ENCODE measurements around the gene HOXD10.

HOXD10 gene

DNA sequence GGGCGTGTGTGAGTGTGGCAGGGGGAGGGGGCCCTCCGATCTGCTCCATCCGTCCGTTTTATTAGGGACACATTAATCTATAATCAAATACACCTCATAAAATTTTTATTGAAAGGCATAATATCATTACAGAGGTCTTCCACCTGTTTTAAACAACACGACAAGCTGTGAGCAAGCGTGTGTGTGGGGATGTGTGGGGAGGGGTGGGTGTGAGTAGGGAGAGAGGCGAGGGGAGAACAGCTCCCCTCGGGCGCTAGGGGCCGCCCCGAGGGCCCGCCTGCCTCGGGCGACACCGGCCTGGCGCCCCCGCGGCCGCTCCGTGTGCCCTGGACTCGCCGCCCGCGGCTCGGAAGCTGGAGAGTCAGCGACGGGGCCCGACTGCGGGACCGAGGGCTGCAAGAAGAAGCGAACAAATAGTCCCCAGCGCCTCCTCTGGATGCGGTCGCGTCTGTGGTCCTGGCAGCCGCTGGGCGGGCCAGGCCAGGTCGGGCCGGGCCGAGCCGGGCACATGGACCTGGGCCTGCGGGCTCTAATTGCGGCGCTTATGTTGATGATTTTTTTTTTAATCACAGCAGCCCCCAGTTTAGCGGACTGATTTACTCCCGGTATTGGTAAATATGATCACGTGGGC, 5.6 kb downstream of the HOXD10 start:
- peak overlapping the region; percentile 26 to 66 for H3K4me3 ChIP-seq (ENCODE audit: low read depth in 1 of 2, low read length in 2 of 2)
- no peaks in the 10 kb centered on the region for H3K36me3 ChIP-seq (ENCODE audit: control insufficient read depth in 1 of 2, insufficient read depth in 2 of 2, low read length in 2 of 2)
- H3K4me1 ChIP-seq (ENCODE audit: control insufficient read depth in 1 of 2, insufficient read depth in 2 of 2, low read length in 2 of 2) = peaks cover 0 to 25% of the 10 kb centered on the region in 2 donors
- peaks cover 0 to 2% of the 10 kb centered on the region in 2 donors for H3K9me3 ChIP-seq (ENCODE audit: control insufficient read depth in 1 of 2, low read length in 2 of 2)
- no peak overlapping the region for H3K27ac ChIP-seq (ENCODE audit: low read length)
- H3K27me3 ChIP-seq (ENCODE audit: low read depth, low read length) = peaks cover 87% of the 10 kb centered on the region

DNA sequence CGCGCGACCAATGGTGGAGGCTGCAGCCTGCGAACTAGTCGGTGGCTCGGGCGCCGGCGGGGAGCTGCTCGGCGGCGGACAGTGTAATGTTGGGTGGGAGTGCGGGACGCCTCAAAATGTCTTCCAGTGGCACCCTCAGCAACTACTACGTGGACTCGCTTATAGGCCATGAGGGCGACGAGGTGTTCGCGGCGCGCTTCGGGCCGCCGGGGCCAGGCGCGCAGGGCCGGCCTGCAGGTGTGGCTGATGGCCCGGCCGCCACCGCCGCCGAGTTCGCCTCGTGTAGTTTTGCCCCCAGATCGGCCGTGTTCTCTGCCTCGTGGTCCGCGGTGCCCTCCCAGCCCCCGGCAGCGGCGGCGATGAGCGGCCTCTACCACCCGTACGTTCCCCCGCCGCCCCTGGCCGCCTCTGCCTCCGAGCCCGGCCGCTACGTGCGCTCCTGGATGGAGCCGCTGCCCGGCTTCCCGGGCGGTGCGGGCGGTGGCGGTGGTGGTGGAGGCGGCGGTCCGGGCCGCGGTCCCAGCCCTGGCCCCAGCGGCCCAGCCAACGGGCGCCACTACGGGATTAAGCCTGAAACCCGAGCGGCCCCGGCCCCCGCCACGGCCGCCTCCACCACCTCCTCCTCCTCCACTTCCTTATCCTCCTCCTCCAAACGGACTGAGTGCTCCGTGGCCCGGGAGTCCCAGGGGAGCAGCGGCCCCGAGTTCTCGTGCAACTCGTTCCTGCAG, 6.3 kb downstream of the HOXD10 start, which contains the start of gene HOXD9:
HOXD9 (plus strand) TSS at position 37 of the 728 bp plus-strand sequence; CDS start at position 87, 50 bp downstream.
- H3K4me3 ChIP-seq (ENCODE audit: low read depth in 1 of 2, low read length in 2 of 2) = peak within 1 kb of the TSS; percentile 26 to 66
- H3K36me3 ChIP-seq (ENCODE audit: control insufficient read depth in 1 of 2, insufficient read depth in 2 of 2, low read length in 2 of 2) = no peaks in the 10 kb centered on the region
- no peak within 1 kb of the TSS for H3K27ac ChIP-seq (ENCODE audit: low read length)
- peaks cover 0 to 2% of the 10 kb centered on the region in 2 donors for H3K9me3 ChIP-seq (ENCODE audit: control insufficient read depth in 1 of 2, low read length in 2 of 2)
- H3K27me3 ChIP-seq (ENCODE audit: low read depth, low read length) = peaks cover 88% of the 10 kb centered on the region
- peaks cover 0 to 25% of the 10 kb centered on the region in 2 donors for H3K4me1 ChIP-seq (ENCODE audit: control insufficient read depth in 1 of 2, insufficient read depth in 2 of 2, low read length in 2 of 2)

DNA sequence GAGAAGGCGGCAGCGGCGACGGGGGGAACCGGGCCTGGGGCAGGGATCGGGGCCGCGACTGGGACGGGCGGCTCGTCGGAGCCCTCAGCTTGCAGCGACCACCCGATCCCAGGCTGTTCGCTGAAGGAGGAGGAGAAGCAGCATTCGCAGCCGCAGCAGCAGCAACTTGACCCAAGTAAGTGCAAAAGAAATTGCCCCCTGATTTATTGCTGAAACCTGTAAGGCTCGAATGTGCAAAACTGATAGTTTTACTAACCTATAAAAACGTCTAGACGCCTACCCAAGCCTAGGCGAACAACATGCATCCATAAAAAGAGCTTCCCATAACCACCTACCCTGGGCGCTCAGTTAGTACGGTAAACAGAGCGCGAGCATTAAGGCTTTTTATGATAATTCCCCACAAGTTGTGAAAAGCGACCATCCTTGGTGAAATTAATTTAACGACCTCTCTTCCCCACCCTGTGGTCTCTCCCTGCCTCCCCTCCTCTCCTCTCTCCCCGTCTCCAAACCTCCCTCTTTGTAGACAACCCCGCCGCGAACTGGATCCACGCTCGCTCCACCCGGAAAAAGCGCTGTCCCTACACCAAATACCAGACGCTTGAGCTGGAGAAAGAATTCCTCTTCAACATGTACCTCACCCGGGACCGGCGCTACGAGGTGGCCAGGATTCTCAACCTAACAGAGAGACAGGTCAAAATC, 7.0 kb downstream of the HOXD10 start:
- Histone ChIP-seq H3K9me3 (ENCODE audit: control insufficient read depth in 1 of 2, low read length in 2 of 2) (peaks cover 0 to 2% of the 10 kb centered on the region in 2 donors), H3K27ac (ENCODE audit: low read length) (no peak overlapping the region), H3K36me3 (ENCODE audit: control insufficient read depth in 1 of 2, insufficient read depth in 2 of 2, low read length in 2 of 2) (no peaks in the 10 kb centered on the region), H3K4me3 (ENCODE audit: low read depth in 1 of 2, low read length in 2 of 2) (peak overlapping the region; percentile 16 to 66), H3K4me1 (ENCODE audit: control insufficient read depth in 1 of 2, insufficient read depth in 2 of 2, low read length in 2 of 2) (peaks cover 0 to 25% of the 10 kb centered on the region in 2 donors), H3K27me3 (ENCODE audit: low read depth, low read length) (peaks cover 88% of the 10 kb centered on the region)

DNA sequence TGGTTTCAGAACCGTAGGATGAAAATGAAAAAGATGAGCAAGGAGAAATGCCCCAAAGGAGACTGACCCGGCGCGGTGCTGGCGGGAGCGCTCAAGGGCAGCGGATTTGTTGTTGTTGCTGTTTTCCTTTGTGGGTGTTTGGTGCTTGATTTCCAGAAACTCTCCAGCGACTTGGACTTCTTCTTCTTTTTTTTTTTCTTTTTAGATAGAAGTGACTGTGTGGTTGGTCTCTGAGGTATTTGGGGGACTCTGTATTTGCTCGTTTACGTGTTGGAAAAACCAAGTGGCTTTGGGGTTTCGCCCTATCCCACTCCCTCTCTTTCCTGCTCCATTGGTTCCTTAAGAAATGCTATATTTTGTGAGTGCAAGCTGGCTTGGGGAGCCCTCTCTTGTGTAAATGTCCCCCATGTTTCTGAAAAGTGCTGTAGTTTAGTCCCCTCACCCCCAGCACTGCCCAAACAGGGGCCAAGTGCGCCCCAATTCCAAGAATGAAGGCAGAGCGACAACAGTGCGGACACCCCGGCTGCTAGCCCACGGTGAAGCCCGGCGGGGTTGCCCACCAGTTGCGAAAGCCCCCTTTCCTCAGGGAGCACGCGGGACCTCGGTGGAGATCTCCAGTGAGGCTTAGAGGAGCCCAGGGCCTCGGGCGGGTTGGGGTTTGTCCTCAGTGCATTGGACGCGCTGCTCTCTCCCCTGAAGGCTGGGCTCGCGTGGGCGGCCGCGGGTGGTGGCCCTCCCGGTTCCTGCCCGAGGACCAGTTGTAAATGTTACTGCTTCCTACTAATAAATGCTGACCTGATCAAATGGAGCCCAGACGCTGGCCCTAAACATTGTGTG, 7.8 kb downstream of the HOXD10 start:
- Histone ChIP-seq H3K9me3 (ENCODE audit: control insufficient read depth in 1 of 2, low read length in 2 of 2) (no peaks in the 10 kb centered on the region), H3K27ac (ENCODE audit: low read length) (no peak overlapping the region), H3K4me1 (ENCODE audit: control insufficient read depth in 1 of 2, insufficient read depth in 2 of 2, low read length in 2 of 2) (peaks cover 0 to 33% of the 10 kb centered on the region in 2 donors), H3K36me3 (ENCODE audit: control insufficient read depth in 1 of 2, insufficient read depth in 2 of 2, low read length in 2 of 2) (no peaks in the 10 kb centered on the region), H3K4me3 (ENCODE audit: low read depth in 1 of 2, low read length in 2 of 2) (no peak overlapping the region), H3K27me3 (ENCODE audit: low read depth, low read length) (peaks cover 90% of the 10 kb centered on the region)

- Histone ChIP-seq H3K4me3 (ENCODE audit: low read depth in 1 of 2, low read length in 2 of 2) (no peak overlapping the region), H3K36me3 (ENCODE audit: control insufficient read depth in 1 of 2, insufficient read depth in 2 of 2, low read length in 2 of 2) (no peaks in the 10 kb centered on the region), H3K27me3 (ENCODE audit: low read depth, low read length) (peaks cover 83% of the 10 kb centered on the region), H3K9me3 (ENCODE audit: control insufficient read depth in 1 of 2, low read length in 2 of 2) (no peaks in the 10 kb centered on the region), H3K4me1 (ENCODE audit: control insufficient read depth in 1 of 2, insufficient read depth in 2 of 2, low read length in 2 of 2) (peaks cover 0 to 35% of the 10 kb centered on the region in 2 donors), H3K27ac (ENCODE audit: low read length) (no peak overlapping the region)
These were observed 8.6 kb downstream of the HOXD10 start for GRCh38 chr2:176124947-176125771.

DNA sequence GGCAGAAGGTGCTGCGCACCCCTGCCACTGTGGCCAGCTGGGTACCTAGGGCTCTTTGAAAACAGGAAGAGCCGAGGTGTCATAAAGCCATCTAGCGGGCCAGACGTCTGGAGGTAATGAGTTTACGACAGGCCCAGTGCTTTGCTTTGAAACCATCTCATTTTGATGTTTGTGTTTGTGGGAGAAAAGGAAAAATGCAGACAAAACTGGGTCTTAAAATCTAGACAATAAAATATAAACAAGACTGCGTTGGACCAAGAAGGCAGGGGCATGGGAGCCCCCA, 9.1 kb downstream of the HOXD10 start:
- no peak overlapping the region for H3K4me3 ChIP-seq (ENCODE audit: low read depth in 1 of 2, low read length in 2 of 2)
- H3K27ac ChIP-seq (ENCODE audit: low read length) = no peak overlapping the region
- H3K4me1 ChIP-seq (ENCODE audit: control insufficient read depth in 1 of 2, insufficient read depth in 2 of 2, low read length in 2 of 2) = peaks cover 0 to 41% of the 10 kb centered on the region in 2 donors
- peaks cover 80% of the 10 kb centered on the region for H3K27me3 ChIP-seq (ENCODE audit: low read depth, low read length)
- H3K9me3 ChIP-seq (ENCODE audit: control insufficient read depth in 1 of 2, low read length in 2 of 2) = no peaks in the 10 kb centered on the region
- H3K36me3 ChIP-seq (ENCODE audit: control insufficient read depth in 1 of 2, insufficient read depth in 2 of 2, low read length in 2 of 2) = no peaks in the 10 kb centered on the region

- H3K27me3 ChIP-seq (ENCODE audit: low read depth, low read length) = peaks cover 78% of the 10 kb centered on the region
- no peaks in the 10 kb centered on the region for H3K36me3 ChIP-seq (ENCODE audit: control insufficient read depth in 1 of 2, insufficient read depth in 2 of 2, low read length in 2 of 2)
- peaks cover 0 to 29% of the 10 kb centered on the region in 2 donors for H3K4me1 ChIP-seq (ENCODE audit: control insufficient read depth in 1 of 2, insufficient read depth in 2 of 2, low read length in 2 of 2)
- H3K9me3 ChIP-seq (ENCODE audit: control insufficient read depth in 1 of 2, low read length in 2 of 2) = no peaks in the 10 kb centered on the region
- no peak overlapping the region for H3K4me3 ChIP-seq (ENCODE audit: low read depth in 1 of 2, low read length in 2 of 2)
- no peak overlapping the region for H3K27ac ChIP-seq (ENCODE audit: low read length)
These were observed 10.6 kb downstream of the HOXD10 start for GRCh38 chr2:176126929-176127773.

GRCh38 chr2:176127774-176128072, 11.1 kb downstream of the HOXD10 start:
- H3K27ac ChIP-seq (ENCODE audit: low read length) = no peak overlapping the region
- no peak overlapping the region for H3K4me3 ChIP-seq (ENCODE audit: low read depth in 1 of 2, low read length in 2 of 2)
- H3K4me1 ChIP-seq (ENCODE audit: control insufficient read depth in 1 of 2, insufficient read depth in 2 of 2, low read length in 2 of 2) = peaks cover 0 to 24% of the 10 kb centered on the region in 2 donors

GRCh38 chr2:176128172-176128981, 11.8 kb downstream of the HOXD10 start:
- H3K27me3 ChIP-seq (ENCODE audit: low read depth, low read length) = peaks cover 84% of the 10 kb centered on the region
- peaks cover 0 to 17% of the 10 kb centered on the region in 2 donors for H3K4me1 ChIP-seq (ENCODE audit: control insufficient read depth in 1 of 2, insufficient read depth in 2 of 2, low read length in 2 of 2)
- no peaks in the 10 kb centered on the region for H3K9me3 ChIP-seq (ENCODE audit: control insufficient read depth in 1 of 2, low read length in 2 of 2)
- H3K36me3 ChIP-seq (ENCODE audit: control insufficient read depth in 1 of 2, insufficient read depth in 2 of 2, low read length in 2 of 2) = no peaks in the 10 kb centered on the region
- peak overlapping the region; percentile 5 to 63 for H3K4me3 ChIP-seq (ENCODE audit: low read depth in 1 of 2, low read length in 2 of 2)
- no peak overlapping the region for H3K27ac ChIP-seq (ENCODE audit: low read length)

More at GRCh38 chr2:176127774-176128072, 11.1 kb downstream of the HOXD10 start:
- no peaks in the 10 kb centered on the region for H3K36me3 ChIP-seq (ENCODE audit: control insufficient read depth in 1 of 2, insufficient read depth in 2 of 2, low read length in 2 of 2)
- no peaks in the 10 kb centered on the region for H3K9me3 ChIP-seq (ENCODE audit: control insufficient read depth in 1 of 2, low read length in 2 of 2)
- H3K27me3 ChIP-seq (ENCODE audit: low read depth, low read length) = peaks cover 81% of the 10 kb centered on the region

All from muscle layer of duodenum (tissue), 2 donors.